Breast epithelium (tissue), 3 donors: Measurements from ENCODE around the gene PPP1R16B.

Experiments used
- CTCF ChIP-seq, 3 donors: fragments of 450-650 bp; IDR thresholded peaks; one replicate each; pipeline ENCODE4 v1.5.1; 2016 to 2017; ENCODE audit warnings: antibody characterized with exemption in 3 of 3, mild to moderate bottlenecking in 3 of 3, moderate library complexity in 3 of 3
- POLR2A ChIP-seq: fragments of 450-650 bp; IDR thresholded peaks from one replicate; pipeline ENCODE4 v1.6.1; 2016; ENCODE audit warnings: antibody characterized with exemption, mild to moderate bottlenecking, moderate library complexity
- POLR2AphosphoS5 ChIP-seq, 3 donors: sonication (generic); formaldehyde crosslinking; IDR thresholded peaks; one replicate each; pipeline ENCODE4 v1.6.1; 2017; ENCODE audit warnings: antibody characterized with exemption in 3 of 3

- TF ChIP-seq POLR2A (no peak), CTCF (IDR thresholded peaks at IDR 0.05) (no peak), POLR2AphosphoS5 (IDR thresholded peaks at IDR 0.05) (no peak)
Observed at GRCh38 chr20:38937000-38937399, 131.5 kb downstream of the PPP1R16B start.
